CD1c-positive myeloid dendritic cell (primary cell): ENCODE data around the gene YTHDF1.
A peak's percentile ranks its signal among the peaks of the same experiment; 100 is the strongest.
"Not testable (repeated sequence)": the region's sequence is repeated elsewhere in the genome, so short reads cannot be mapped to it uniquely, and the experiment has no call there.

Experiments used
- DNase-seq: peaks from one replicate; pipeline ENCODE4 v3.0.0-alpha.2; 2016; ENCODE audit errors: extremely low spot score

Gene YTHDF1

DNA sequence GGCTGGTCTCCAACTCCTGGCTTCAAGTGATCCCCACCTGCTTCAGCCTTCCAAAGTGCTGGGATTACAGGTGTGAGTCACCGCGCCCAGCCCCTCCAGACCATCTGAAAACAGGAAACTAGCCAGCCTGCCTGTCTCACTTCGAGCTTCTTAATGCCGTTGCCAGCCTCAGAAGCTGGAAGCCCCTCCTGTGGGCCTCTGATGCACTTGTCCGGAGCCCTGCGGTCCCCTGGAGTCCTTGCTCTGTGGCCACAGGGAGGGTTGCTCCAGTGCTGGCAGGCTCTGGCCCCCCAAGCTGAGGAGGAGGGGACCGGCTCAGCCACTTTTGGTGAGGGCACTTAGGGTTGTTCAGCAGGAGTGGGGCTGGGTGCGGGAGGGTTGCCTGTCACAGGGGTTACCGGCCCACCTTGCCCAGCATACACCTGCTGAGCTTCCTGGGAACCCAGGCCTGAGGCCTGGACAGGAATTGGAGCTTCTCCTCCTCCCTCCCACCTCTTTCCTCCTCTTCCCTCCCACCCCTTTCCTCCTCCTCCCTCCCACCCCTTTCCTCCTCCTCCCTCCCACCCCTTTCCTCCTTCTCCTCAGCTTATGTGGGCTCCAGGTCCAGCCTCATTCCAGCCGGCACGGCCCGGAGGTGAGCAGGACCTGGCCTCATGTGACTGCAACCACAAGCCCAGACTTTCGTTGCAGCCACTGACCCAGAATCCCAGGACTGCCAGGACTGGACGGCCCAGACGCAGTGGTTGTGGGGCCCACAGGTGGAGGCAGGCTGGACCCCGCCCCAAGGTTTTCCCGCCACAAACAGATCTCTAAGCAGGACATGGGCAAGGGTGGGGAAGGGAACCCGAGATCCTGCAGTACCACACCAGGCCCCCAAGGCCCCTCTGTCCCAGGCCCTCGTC, 10.4 kb upstream of the YTHDF1 start:
- DNase-seq = no peak

DNA sequence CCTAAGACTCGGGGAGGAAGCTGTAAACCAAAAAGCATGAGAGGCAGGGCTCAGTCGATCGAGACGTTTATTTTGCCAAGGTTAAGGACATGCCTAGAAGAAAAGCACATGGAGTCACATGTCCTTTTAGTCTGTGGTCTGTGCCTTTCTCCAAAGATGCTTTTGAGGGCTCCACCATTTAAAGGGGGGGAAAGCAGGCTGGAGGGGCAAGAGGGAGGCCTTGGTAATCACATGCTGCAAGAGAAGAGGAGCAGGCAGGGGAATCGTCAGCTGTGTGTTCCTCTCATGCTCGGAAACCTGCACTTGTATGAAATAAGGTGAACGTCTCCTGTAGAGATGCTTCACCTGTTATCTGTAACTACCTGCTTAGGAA, 9.1 kb upstream of the YTHDF1 start:
- no peak for DNase-seq

DNA sequence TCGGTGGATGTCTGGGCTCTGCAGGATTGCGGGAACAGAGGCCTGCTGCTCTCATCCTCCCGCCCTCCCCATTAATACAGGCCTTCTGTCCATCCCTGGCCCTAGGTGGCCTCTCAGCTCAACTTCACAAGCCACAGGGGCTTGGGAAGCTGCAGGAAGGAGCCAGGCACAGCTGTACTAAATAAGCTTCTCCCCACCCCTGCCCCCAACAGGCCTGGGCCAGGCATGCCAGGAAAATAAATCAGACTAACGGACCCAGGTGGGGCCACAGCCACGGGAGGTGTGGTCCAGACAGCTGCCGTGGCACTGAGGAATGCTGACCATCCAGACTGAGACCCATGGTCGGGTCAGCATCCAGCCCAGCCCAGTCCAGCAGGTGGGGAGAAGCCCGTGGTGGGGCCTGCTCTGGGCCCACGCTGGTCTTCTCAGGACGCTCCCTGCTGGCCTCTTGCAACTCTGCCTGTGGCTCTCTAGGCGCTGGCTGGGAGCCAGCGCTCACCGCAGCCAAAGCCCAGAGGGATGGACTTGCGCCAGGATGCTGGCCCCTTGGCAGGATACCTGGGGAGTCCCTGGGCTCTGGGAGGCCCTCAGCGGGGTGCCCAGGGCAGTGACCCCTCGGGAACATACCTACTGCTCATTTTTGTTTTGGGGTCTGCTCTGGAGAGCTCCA, 8.6 kb upstream of the YTHDF1 start:
- peak; percentile 3 for DNase-seq

DNA sequence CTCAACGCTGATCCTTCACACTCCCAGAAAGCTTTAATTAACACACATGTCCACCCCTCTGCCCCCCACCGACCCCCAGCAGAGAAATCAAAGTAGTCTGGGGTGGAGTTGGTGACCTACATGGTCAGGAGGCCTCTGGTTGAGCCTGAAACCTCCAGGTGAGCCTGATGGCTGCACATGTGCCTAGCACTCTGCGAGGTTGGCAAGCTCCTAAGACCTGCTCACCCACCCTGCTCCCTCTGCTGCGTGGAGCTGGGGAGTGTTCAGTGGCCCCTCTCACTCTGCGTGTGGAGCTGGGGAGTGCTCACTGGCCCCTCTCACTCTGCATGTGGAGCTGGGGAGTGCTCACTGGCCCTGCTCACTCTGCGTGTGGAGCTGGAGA, 7.9 kb upstream of the YTHDF1 start:
- DNase-seq = no peak

DNA sequence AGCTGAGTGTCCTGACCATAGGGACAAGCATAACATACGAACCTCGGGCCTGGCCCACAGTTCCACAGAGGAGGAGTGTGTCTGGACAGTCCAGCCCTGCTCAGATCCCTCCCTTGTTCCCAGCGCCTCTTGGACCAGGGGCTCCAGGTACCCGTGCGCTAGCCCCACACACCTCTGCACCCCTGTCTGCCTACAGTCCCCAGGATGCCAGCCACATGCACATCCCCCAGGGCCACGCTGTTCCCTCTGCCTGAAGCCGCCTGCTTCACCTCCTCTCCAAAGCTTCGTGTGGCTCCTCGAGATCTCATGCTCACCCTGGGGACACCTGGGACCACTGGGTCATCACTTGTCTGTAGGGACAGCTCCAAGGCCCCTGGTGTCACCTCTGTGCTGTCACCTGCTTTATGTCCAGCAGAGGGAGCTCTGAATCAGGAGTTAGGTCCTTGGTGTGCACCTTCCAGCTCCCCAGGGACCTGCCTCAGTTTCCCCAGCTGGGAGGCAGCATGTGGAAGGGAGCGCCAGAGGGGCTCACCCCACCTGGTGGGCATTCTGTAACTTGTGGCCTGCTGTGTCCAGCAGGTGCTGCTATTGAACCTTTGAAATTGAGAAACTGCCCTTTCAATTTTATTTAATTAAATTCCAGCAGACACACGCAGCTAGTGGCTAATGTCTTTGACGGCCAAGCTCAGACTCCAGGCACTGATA, 7.3 kb upstream of the YTHDF1 start:
- DNase-seq = peak; percentile 47

DNA sequence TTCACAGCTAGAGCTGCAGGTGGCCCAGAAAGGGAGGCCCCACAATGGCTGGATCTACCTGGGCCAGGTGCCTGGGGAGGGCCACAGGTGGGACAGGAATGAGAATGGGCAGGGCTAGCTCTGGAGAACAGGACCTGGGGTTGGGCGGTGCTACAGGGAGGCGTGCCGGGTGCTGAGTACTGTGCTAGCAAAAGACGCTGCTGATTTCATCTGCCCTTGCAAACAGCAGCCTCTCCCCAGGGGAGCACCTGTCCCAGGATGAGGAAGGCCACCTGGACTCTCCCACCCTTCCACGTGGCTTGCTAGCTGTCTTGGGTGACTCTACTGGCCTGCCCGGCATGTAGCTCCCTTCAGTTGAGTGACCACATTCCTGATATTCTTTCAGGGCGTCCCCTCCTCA, 6.6 kb upstream of the YTHDF1 start:
- no peak for DNase-seq

DNA sequence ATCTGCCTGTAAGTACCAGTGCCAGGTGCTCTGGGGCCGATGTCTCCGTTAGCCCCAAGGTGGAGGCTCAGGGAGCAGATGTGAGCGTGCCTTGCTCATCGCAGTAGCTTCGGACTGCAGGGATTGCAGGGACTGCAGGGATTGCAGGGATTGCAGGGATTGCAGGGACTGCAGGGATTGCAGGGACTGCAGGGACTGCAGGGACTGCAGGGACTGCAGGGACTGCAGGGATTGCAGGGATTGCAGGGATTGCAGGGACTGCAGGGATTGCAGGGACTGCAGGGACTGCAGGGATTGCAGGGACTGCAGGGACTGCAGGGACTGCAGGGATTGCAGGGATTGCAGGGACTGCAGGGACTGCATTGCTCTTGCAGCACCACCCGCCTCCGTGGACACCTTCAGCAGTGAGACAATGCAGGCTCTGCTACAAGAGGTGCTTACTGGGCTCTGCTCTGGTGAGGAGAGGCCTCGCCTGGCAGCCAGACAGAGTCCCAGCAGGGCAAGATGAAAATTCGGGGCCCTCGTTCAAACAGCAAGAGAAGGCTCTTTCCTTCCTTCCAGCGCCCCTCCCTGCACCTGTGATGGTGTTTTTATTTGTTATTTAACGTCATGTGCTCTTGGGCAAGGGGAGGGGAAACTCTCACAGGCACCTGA, 5.6 kb upstream of the YTHDF1 start:
- not testable (repeated sequence) for DNase-seq

DNA sequence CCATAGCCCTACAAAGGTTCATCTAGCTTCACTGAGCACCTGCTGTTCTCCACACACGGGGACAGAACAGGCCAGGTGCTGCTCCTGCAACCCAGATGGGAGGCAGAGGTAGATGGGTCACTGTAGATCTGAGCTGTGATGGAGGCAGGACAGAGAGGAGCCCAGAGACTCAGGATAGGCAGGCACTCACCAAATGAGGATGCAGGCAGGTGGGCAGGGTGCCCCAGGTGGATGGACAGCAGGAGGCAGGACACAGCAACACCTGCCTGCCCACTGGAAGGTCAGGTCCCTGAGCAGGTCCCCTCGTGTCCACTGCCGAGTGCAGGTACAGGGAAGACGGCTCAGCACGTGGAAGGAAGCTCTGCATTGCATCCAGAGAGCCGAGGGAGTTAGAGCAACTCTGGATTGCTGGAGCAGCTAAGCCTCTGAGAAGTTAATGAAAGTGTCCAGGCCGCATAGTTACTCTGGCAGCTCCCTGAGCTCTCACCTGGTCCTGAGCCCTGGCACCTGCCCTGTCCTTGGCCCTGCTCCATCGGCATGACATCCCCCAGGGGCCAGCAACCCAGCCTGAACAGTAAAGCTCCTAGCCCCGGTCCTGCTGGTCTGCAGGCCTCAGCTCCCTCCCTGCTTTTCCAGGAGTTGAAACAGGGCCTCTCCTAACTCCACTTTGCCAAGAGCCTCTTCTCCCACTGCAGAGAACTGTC, 4.9 kb upstream of the YTHDF1 start:
- DNase-seq = no peak

DNA sequence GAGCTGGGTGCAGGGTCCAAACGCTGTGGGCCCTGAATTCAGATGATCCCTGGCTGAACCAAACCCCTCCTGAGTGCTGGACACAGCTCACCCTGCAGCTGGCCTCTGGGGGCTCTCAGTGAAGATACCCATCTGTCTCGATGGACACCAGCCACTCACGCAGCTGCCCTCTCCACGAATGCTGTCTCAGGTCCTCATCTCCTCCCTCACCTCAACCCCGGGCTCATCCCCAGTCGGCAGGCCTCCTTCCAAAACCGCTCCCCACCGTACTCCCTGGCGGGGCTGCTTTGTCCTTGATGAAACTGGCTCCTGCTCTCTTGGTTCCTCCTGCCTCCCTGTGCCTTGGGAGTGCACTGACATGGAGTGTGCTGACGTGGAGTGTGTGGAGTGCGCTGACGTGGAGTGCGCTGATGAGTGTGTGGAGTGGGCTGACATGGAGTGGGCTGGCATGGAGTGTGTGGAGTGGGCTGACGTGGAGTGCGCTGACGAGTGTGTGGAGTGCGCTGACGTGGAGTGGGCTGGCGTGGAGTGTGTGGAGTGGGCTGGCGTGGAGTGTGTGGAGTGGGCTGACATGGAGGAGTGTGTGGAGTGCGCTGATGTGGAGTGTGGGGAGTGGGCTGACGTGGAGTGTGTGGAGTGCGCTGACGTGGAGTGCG, 4.1 kb upstream of the YTHDF1 start:
- no peak for DNase-seq

DNA sequence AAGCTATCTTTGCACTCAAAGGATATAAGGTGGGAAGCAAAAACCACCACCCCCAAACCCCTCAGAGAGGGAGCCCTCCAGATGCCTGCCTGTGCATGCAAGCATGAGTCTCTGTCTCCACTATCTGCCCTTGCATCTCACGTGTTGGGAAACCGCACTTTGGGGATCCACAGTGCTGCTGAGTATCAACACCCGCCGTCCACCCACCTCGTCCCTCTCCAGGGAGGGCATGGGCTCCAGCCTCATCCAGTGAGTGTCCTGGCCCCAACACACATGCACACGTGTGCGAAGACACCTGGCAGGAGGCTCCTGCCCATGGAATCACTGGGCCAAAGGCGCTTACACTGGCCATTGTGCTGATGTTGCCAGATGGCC, 3.5 kb upstream of the YTHDF1 start:
- DNase-seq = no peak

DNA sequence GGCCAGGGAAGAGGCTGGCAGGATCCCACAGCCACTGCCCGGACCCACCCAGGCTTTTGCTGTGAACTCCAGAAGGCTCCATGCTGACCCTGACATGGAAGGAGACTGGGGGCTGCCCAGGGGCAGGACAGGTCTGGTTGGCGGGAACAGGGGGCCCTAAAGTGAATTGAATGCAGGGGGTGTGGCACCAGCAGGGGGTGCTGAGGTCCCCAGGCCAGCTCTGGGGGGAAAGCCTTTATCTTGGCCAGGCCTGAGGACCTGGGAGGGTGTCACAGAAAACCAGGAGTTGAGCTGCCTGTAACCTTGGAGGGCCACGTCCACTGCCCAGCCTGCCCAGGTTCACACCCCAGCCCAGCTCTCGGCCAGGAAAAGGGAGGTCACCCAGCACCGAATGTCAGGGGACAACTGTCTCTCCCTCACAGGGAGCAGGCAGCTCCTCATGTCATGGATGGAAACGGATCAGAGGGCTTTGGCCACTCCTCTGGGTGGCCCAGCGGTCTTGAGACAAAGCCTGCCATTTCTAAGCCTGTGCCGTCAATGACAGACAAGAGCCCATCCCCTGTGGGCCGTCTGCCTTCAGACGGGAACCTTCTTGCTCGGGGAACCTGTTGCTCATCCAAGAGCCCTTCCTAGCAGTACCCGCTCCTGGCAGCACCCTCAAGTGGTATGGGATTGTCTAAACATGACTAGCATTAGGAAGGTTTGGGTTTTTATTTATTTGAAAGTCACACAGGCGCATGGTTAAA, 2.9 kb upstream of the YTHDF1 start:
- no peak for DNase-seq

DNA sequence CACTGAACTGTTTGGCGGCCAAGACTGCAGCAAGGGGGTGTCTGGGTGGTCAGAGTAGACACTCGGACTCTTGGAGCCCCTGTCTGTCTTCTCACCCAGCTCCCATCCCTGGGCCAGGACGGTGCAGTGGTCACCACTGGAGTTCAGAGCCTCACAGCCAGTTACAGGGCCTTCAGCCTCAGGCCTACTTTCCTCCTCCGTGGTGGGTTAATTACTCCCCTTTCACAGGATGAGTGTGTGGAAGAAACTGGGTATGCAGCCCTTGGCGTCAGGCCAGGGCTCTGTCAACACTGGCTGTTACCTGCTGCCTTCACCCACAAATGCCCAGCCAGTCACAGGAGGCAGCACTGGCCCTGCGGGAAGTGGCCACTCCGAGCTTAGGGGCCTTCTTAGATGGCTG, 1.8 kb upstream of the YTHDF1 start:
- no peak for DNase-seq

DNA sequence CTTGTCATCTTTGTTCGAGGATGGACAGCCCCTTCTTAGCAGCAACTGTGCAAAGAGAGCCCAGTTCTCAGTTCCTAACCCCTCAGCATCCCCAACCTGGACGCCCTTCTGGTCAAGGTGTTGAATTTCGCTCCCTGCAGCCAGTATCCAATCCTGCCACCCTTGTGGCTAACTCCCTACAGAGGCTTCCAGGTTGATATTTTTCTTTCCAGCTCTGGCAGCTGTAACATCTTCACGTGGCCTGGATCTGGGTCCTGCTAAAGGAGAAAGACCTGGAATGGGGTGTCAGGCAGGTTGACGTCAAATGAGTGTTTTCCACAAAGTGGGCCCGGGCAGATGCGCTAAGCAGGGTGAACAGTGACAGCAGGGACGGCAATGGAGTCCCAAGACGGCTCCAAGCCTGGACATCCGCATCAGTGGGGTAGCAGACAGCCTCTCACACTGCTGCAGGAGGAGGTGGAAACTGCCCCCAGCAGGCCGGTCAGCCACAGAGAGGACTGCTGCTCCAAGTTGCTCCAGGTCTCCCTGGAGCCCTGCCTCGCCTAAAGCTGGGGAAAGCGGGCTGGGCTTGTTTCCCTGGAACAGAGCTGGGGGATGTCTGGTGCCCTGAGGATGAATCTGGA, 1.0 kb upstream of the YTHDF1 start:
- DNase-seq = no peak

DNA sequence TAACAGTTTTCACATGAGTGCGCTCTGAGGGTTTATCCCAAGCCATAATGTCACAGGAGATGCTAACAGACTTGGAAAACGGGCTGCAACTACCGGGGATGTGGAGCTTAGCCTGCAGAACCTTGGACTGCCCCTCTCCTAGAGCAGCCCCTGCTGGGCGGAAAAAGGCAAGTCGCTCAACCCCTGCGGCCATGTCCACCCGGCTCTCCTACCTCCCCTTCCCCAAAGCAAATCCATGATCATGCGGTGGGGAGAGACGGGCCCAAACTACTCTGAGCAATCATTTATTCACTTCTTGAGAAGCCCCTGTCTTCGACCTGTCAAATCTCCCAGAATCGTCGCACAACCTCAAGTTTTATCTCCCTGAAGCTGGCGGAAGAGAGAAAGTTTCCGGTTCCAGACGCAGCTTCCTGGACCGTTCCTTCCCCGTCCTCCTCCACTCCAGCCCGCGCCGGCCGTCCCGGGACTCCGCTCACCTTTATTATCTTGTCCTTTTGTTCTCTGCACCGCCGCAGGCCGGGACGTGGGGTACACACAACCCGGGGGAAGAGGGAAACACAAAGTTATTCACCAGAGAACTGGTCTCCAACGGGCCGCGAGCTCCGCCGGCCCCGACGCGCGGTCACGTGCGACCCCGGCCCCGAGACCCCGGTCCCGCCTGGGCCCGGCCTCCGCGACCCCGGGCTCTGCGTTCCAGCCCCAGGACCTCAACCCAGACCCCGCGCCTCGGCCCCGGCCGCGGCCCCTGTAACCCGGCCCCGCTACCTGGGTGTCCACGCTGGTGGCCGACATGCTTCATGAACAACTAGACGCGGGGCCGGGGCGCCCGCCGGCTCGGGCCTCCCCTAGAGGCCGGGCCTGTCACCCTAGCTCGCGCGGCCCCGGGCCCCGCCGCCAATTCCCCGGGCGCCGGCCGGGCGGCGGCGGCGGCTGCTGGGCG, 560 bp downstream of the YTHDF1 start:
- DNase-seq = peak; percentile 24

DNA sequence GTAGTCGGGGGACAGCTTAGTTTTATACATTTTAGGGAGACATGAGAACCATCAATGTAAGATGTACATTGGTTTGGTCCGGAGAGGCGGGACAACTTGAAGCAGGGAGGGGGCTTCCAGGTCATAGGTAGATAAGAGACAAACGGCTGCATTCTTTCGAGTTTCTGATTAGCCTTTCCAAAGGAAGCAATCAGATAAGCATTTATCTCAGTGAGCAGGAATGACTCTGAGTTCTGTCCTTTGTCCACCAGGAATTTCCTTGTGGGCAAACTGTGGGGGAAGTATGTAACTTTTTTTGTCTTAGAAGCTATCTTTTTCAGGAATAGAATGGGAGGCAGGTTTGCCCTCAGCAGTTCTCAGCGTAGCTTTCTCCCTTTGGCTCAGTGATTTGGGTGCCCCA, 1.4 kb downstream of the YTHDF1 start:
- DNase-seq = no peak

DNA sequence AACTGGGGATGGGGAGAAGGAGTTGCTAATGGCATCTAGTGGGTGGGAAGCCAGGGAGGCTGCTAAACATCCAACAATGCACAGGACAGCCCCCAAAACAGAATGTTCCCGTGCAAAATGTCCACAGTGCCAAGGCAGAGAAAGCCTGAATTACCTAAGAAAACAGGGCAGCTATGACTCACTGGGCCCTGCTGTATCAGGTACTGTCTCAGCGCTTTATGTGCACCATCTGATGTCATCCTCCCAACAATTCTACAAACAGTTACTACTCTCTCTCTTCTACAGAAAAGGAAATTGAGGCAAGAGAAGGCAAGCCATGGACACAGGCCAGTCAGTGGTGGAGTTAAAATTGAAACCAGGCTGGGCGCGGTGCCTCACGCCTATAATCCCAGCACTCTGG, 3.1 kb downstream of the YTHDF1 start:
- no peak for DNase-seq

DNA sequence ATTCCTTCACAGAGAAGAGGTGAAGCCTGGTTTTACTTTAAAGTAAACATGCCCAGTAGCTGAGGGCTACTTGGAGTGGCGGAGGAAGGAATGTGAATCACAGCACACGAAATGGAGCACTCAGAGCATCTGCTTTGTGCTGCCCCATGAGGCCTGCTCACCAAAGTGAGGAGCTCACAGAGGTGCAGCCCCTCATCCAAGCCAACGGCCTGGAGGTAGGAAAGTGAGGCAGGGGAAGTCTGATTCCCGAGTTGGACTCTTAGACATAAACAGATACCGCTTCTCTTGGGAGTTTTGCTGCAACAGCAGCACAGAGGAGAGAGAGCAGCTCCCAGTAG, 3.6 kb downstream of the YTHDF1 start:
- DNase-seq = no peak

DNA sequence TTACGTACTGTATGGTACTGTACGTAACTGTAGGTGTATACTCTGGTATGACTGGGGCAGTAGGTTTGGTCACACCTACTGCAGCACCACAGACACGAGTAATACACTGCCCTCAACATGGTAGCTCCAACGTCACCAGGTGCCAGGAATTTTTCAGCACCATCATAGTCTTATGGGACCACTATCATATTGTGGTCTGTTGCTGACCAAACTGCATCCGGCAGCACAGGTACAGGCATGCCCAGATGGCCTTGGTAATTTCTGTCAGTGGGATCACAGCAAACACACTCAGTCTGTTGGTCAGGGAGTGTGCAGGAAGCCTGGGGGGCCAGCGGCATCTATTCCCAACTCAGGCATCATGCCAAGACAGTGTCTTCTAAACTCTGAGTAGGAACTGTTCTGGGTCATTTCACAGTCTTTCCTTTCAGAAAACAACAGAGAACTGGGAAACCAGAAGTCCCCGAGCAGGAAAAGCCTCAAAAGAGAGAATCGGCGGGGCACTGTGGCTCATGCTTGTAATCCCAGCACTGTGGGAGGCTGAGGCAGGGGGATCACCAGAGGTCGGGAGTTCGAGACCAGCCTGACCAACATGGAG, 5.8 kb downstream of the YTHDF1 start:
- no peak for DNase-seq
